ENCODE data around the gene ELMO1.

ELMO1 gene

GRCh38 chr7:37216156-37216852 is 232.4 kb downstream of the ELMO1 start:
- Mint-ChIP-seq H3K27ac (peak overlapping the region; percentile 75 to 92), H3K4me3 (no peak overlapping the region), H3K27me3 (no peaks in the 10 kb centered on the region), H3K4me1 (ENCODE audit: low read depth in 2 of 2) (peaks cover 4 to 5% of the 10 kb centered on the region in 2 donors), H3K9me3 (no peaks in the 10 kb centered on the region), H3K36me3 (ENCODE audit: insufficient read depth) (peaks cover 27% of the 10 kb centered on the region)
- no peak for DNase-seq
- no peak for ATAC-seq (replicated peaks)

GRCh38 chr7:37215290-37215923 is 233.3 kb downstream of the ELMO1 start:
- Mint-ChIP-seq H3K4me3 (no peak overlapping the region), H3K27ac (peak overlapping the region; percentile 75 to 92), H3K27me3 (no peaks in the 10 kb centered on the region), H3K9me3 (no peaks in the 10 kb centered on the region), H3K4me1 (ENCODE audit: low read depth in 2 of 2) (peaks cover 4 to 5% of the 10 kb centered on the region in 2 donors), H3K36me3 (ENCODE audit: insufficient read depth) (peaks cover 20% of the 10 kb centered on the region)
- DNase-seq (no peak), ATAC-seq (replicated peaks) (no peak)

GRCh38 chr7:37212556-37212955 is 236.1 kb downstream of the ELMO1 start:
- ATAC-seq (replicated peaks) (no peak), DNase-seq (no peak)
- H3K36me3 Mint-ChIP-seq (ENCODE audit: insufficient read depth) = peaks cover 21% of the 10 kb centered on the region
- H3K4me1 Mint-ChIP-seq (ENCODE audit: low read depth in 2 of 2) = peaks cover 4 to 5% of the 10 kb centered on the region in 2 donors
- H3K9me3 Mint-ChIP-seq = no peaks in the 10 kb centered on the region
- peak overlapping the region; percentile 71 to 92 for H3K27ac Mint-ChIP-seq
- H3K27me3 Mint-ChIP-seq = no peaks in the 10 kb centered on the region
- H3K4me3 Mint-ChIP-seq = no peak overlapping the region

- DNase-seq = no peak
- Mint-ChIP-seq H3K9me3 (no peaks in the 10 kb centered on the region), H3K27me3 (no peaks in the 10 kb centered on the region), H3K27ac (peak overlapping the region in 1 of 2 donors; percentile 71), H3K4me3 (no peak overlapping the region), H3K36me3 (ENCODE audit: insufficient read depth) (peaks cover 21% of the 10 kb centered on the region), H3K4me1 (ENCODE audit: low read depth in 2 of 2) (peaks cover 2 to 3% of the 10 kb centered on the region in 2 donors)
- no peak for ATAC-seq (replicated peaks)
Measured at GRCh38 chr7:37212051-37212450, 236.6 kb downstream of the ELMO1 start.

- H3K9me3 Mint-ChIP-seq = no peaks in the 10 kb centered on the region
- H3K27ac Mint-ChIP-seq = no peak overlapping the region
- DNase-seq (no peak), ATAC-seq (replicated peaks) (no peak)
- no peaks in the 10 kb centered on the region for H3K27me3 Mint-ChIP-seq
- H3K4me3 Mint-ChIP-seq = no peak overlapping the region
- H3K36me3 Mint-ChIP-seq (ENCODE audit: insufficient read depth) = peaks cover 26% of the 10 kb centered on the region
- peaks cover 0 to 2% of the 10 kb centered on the region in 2 donors for H3K4me1 Mint-ChIP-seq (ENCODE audit: low read depth in 2 of 2)
Measured at GRCh38 chr7:37211097-37211880, 237.4 kb downstream of the ELMO1 start.

- peaks cover 0 to 2% of the 10 kb centered on the region in 2 donors for H3K4me1 Mint-ChIP-seq (ENCODE audit: low read depth in 2 of 2)
- peak overlapping the region; percentile 17 to 82 for H3K27ac Mint-ChIP-seq
- no peak for ATAC-seq (replicated peaks)
- H3K9me3 Mint-ChIP-seq = no peaks in the 10 kb centered on the region
- DNase-seq = no peak
- H3K36me3 Mint-ChIP-seq (ENCODE audit: insufficient read depth) = peaks cover 28% of the 10 kb centered on the region
- H3K4me3 Mint-ChIP-seq = no peak overlapping the region
- no peaks in the 10 kb centered on the region for H3K27me3 Mint-ChIP-seq
Measured at GRCh38 chr7:37209195-37209594, 239.5 kb downstream of the ELMO1 start.

- Mint-ChIP-seq H3K27ac (peak overlapping the region; percentile 17 to 82), H3K9me3 (no peaks in the 10 kb centered on the region), H3K4me1 (ENCODE audit: low read depth in 2 of 2) (peaks cover 0 to 2% of the 10 kb centered on the region in 2 donors), H3K27me3 (no peaks in the 10 kb centered on the region), H3K36me3 (ENCODE audit: insufficient read depth) (peaks cover 32% of the 10 kb centered on the region), H3K4me3 (no peak overlapping the region)
- DNase-seq (peak in 1 of 3 experiments; percentile 10), ATAC-seq (replicated peaks) (no peak)
Measured at GRCh38 chr7:37208528-37208927, 240.1 kb downstream of the ELMO1 start.

GRCh38 chr7:37206192-37206591 is 242.5 kb downstream of the ELMO1 start:
- H3K4me1 Mint-ChIP-seq (ENCODE audit: low read depth in 2 of 2) = no peaks in the 10 kb centered on the region
- no peaks in the 10 kb centered on the region for H3K9me3 Mint-ChIP-seq
- DNase-seq (no peak), ATAC-seq (replicated peaks) (no peak)
- no peak overlapping the region for H3K4me3 Mint-ChIP-seq
- no peak overlapping the region for H3K27ac Mint-ChIP-seq
- peaks cover 35% of the 10 kb centered on the region for H3K36me3 Mint-ChIP-seq (ENCODE audit: insufficient read depth)
- no peaks in the 10 kb centered on the region for H3K27me3 Mint-ChIP-seq

- peaks cover 35% of the 10 kb centered on the region for H3K36me3 Mint-ChIP-seq (ENCODE audit: insufficient read depth)
- H3K27ac Mint-ChIP-seq = no peak overlapping the region
- no peaks in the 10 kb centered on the region for H3K4me1 Mint-ChIP-seq (ENCODE audit: low read depth in 2 of 2)
- H3K9me3 Mint-ChIP-seq = no peaks in the 10 kb centered on the region
- DNase-seq = no peak
- H3K27me3 Mint-ChIP-seq = no peaks in the 10 kb centered on the region
- no peak for ATAC-seq (replicated peaks)
- no peak overlapping the region for H3K4me3 Mint-ChIP-seq
Measured at GRCh38 chr7:37205451-37205850, 243.2 kb downstream of the ELMO1 start.

GRCh38 chr7:37201876-37202198 is 246.8 kb downstream of the ELMO1 start:
- Mint-ChIP-seq H3K27ac (no peak overlapping the region), H3K4me1 (ENCODE audit: low read depth in 2 of 2) (no peaks in the 10 kb centered on the region), H3K36me3 (ENCODE audit: insufficient read depth) (peaks cover 23% of the 10 kb centered on the region), H3K9me3 (no peaks in the 10 kb centered on the region), H3K27me3 (no peaks in the 10 kb centered on the region), H3K4me3 (no peak overlapping the region)
- ATAC-seq (replicated peaks) (no peak), DNase-seq (no peak)

- H3K4me3 Mint-ChIP-seq = no peak overlapping the region
- ATAC-seq (replicated peaks) (peak; percentile 32), DNase-seq (peak; percentile 37 to 47 (median 41))
- H3K4me1 Mint-ChIP-seq (ENCODE audit: low read depth in 2 of 2) = no peaks in the 10 kb centered on the region
- H3K36me3 Mint-ChIP-seq (ENCODE audit: insufficient read depth) = peaks cover 20% of the 10 kb centered on the region
- H3K9me3 Mint-ChIP-seq = no peaks in the 10 kb centered on the region
- H3K27ac Mint-ChIP-seq = no peak overlapping the region
- H3K27me3 Mint-ChIP-seq = no peaks in the 10 kb centered on the region
Measured at GRCh38 chr7:37201003-37201875, 247.4 kb downstream of the ELMO1 start.

- ATAC-seq (replicated peaks) (peak; percentile 85), DNase-seq (peak; percentile 68 to 77 (median 76))
- Mint-ChIP-seq H3K9me3 (no peaks in the 10 kb centered on the region), H3K27me3 (no peaks in the 10 kb centered on the region), H3K4me1 (ENCODE audit: low read depth in 2 of 2) (peaks cover 0 to 6% of the 10 kb centered on the region in 2 donors), H3K27ac (no peak overlapping the region), H3K36me3 (ENCODE audit: insufficient read depth) (peaks cover 14% of the 10 kb centered on the region), H3K4me3 (no peak overlapping the region)
Measured at GRCh38 chr7:37198906-37199485, 249.7 kb downstream of the ELMO1 start.

All from effector memory CD8-positive, alpha-beta T cell (primary cell).